ENCODE results near the gene MUC6.

Gene MUC6

GRCh38 chr11:1035577-1036283 is 788 bp downstream of the MUC6 start:
- DNase-seq: no peak

GRCh38 chr11:1034456-1035295 is 1.8 kb downstream of the MUC6 start:
- DNase-seq: no peak

- no peak for DNase-seq
Observed at GRCh38 chr11:1034001-1034400, 2.5 kb downstream of the MUC6 start.

GRCh38 chr11:1033016-1033798 is 3.3 kb downstream of the MUC6 start:
- DNase-seq: no peak

GRCh38 chr11:1032310-1032891 is 4.1 kb downstream of the MUC6 start:
- no peak for DNase-seq

GRCh38 chr11:1031121-1031899 is 5.2 kb downstream of the MUC6 start:
- DNase-seq: no peak

- DNase-seq: no peak
Observed at GRCh38 chr11:1030556-1030955, 6.0 kb downstream of the MUC6 start.

GRCh38 chr11:1030086-1030485 is 6.4 kb downstream of the MUC6 start:
- DNase-seq: no peak

GRCh38 chr11:1029654-1030053 is 6.9 kb downstream of the MUC6 start:
- no peak for DNase-seq

GRCh38 chr11:1029051-1029450 is 7.5 kb downstream of the MUC6 start:
- DNase-seq: no peak

GRCh38 chr11:1028616-1029015 is 7.9 kb downstream of the MUC6 start:
- no peak for DNase-seq

- no peak for DNase-seq
Observed at GRCh38 chr11:1028291-1028540, 8.3 kb downstream of the MUC6 start.

GRCh38 chr11:1027483-1028290 is 8.8 kb downstream of the MUC6 start:
- DNase-seq: no peak

- no peak for DNase-seq
Observed at GRCh38 chr11:1026641-1027482, 9.7 kb downstream of the MUC6 start.

- no peak for DNase-seq
Observed at GRCh38 chr11:1026163-1026450, 10.4 kb downstream of the MUC6 start.

- DNase-seq: no peak
Observed at GRCh38 chr11:1025410-1026162, 10.9 kb downstream of the MUC6 start.

- DNase-seq: no peak
Observed at GRCh38 chr11:1024597-1025409, 11.7 kb downstream of the MUC6 start.

- DNase-seq: no peak
Observed at GRCh38 chr11:1023811-1024596, 12.5 kb downstream of the MUC6 start.

Measured in CD4-positive, alpha-beta T cell treated with Interleukin-4 for 4 hours (primary cell).